PC-9 (cell line): ENCODE measurements around the gene MAGI1.

ENCODE experiments used
- EZH2 ChIP-seq: fragments of 200-600 bp; sonication (generic); IDR thresholded peaks from 2 replicates; pipeline ENCODE4 v1.8.0; 2017; ENCODE audit warnings: antibody characterized with exemption, low read depth
- TF ChIP-seq, protein P1 (sequence below): fragments of 200-600 bp; sonication (generic); conservative IDR thresholded peaks from 2 replicates; pipeline ENCODE4 v1.6.1; 2017; ENCODE audit warnings: mixed run types, antibody characterized with exemption, mild to moderate bottlenecking, moderate library complexity

DNA sequence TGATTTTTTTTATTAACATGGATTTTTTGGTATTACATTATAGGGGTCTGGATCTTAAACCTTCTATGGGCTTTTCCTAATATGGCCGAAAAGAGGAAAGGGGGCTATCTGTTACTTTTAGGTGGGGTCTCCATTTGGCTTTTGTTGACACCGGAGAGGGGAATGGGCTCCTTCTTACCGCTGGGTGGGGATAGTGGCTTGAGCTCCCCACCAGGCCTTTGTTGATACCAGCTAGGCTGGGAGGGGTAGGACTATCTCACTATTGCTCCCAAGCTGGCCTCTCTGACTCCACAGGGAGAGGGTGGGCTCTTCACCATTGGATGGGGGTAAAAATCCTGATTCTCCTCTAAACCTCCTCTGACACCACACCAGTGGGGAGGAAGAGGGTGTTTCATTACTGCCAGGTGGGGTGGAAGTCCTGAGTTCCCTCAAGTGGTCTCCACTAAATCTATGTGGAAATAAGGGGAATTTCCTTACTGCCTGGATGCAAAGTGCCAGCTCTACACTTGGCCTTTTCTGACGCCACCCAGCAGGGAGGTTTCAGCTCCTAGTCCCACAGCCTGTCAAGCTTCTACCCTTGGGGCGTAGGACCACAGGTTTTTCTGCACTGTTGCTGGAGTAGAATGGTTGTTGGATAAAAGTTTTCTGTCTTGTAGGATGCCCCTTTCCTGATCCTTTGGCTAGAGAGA is 572.3 kb downstream of the MAGI1 start:
- TF ChIP-seq, protein P1, sequence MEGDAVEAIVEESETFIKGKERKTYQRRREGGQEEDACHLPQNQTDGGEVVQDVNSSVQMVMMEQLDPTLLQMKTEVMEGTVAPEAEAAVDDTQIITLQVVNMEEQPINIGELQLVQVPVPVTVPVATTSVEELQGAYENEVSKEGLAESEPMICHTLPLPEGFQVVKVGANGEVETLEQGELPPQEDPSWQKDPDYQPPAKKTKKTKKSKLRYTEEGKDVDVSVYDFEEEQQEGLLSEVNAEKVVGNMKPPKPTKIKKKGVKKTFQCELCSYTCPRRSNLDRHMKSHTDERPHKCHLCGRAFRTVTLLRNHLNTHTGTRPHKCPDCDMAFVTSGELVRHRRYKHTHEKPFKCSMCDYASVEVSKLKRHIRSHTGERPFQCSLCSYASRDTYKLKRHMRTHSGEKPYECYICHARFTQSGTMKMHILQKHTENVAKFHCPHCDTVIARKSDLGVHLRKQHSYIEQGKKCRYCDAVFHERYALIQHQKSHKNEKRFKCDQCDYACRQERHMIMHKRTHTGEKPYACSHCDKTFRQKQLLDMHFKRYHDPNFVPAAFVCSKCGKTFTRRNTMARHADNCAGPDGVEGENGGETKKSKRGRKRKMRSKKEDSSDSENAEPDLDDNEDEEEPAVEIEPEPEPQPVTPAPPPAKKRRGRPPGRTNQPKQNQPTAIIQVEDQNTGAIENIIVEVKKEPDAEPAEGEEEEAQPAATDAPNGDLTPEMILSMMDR = no peak
- TF ChIP-seq EZH2 = no peak
